OCI-LY7 (cell line): Measurements from ENCODE around the gene HRH3. TPM values are rescaled to one million over a fixed set of nuclear protein-coding genes. Genes with fewer than 3 reads are reported as not detected.

Experiments used
- BruUV-seq: library from RNA; stranded (reverse); fragments of 400-500 nt; replicated peaks from 2 replicates; lab custom pipeline; 2021; lab: Mats Ljungman, UMichigan
- CTCF ChIA-PET: fragments of 300-600 bp; sonication (Branson Sonifier 250); formaldehyde crosslinking; loops from one replicate; lab custom pipeline; 2022; ENCODE audit warnings: antibody characterized with exemption; ENCODE audit not compliant: unreplicated experiment; lab: Charles Lee
- POLR2A ChIA-PET: fragments of 300-600 bp; sonication (Branson Sonifier 250); formaldehyde crosslinking; loops from one replicate; lab custom pipeline; 2022; ENCODE audit warnings: antibody characterized with exemption; lab: Charles Lee
- DNase-seq: peaks from one replicate; pipeline ENCODE4 v3.0.0-alpha.2; 2015; ENCODE audit warnings: low spot score
- H2AFZ ChIP-seq: fragments of 200-600 bp; sonication (generic), shearing (Covaris generic); 2 replicates; pipeline ENCODE4 v1.6.1; 2014; ENCODE audit warnings: mild to moderate bottlenecking, antibody characterized with exemption, low read length, moderate library complexity
- H3K27ac ChIP-seq: fragments of 200-600 bp; sonication (generic); 2 replicates; pipeline ENCODE4 v1.5.1; 2014; ENCODE audit warnings: mixed run types, low read depth, mild to moderate bottlenecking, moderate library complexity, low read length, inconsistent platforms; ENCODE audit not compliant: poor library complexity, severe bottlenecking
- H3K36me3 ChIP-seq: fragments of 200-600 bp; sonication (generic); 2 replicates; pipeline ENCODE4 v1.6.1; 2014; ENCODE audit warnings: mild to moderate bottlenecking, antibody characterized with exemption, low read length, moderate library complexity, mixed read lengths; ENCODE audit not compliant: insufficient read depth
- H3K4me1 ChIP-seq: fragments of 200-600 bp; sonication (generic); 2 replicates; pipeline ENCODE4 v1.5.1; 2014; ENCODE audit warnings: mild to moderate bottlenecking, low read length; ENCODE audit not compliant: insufficient read depth, poor library complexity, severe bottlenecking
- H3K4me2 ChIP-seq: fragments of 200-600 bp; sonication (generic); 2 replicates; pipeline ENCODE4 v1.6.1; 2014; ENCODE audit warnings: mild to moderate bottlenecking, low read length
- H3K4me3 ChIP-seq: fragments of 200-600 bp; sonication (generic); 2 replicates; pipeline ENCODE4 v1.5.1; 2014; ENCODE audit warnings: mild to moderate bottlenecking, low read depth, low read length; ENCODE audit not compliant: poor library complexity, severe bottlenecking
- H3K79me2 ChIP-seq: fragments of 200-600 bp; sonication (generic); 2 replicates; pipeline ENCODE4 v1.6.1; 2016; ENCODE audit warnings: low read depth, mild to moderate bottlenecking, low read length, moderate library complexity, mixed read lengths; ENCODE audit not compliant: insufficient read depth
- H3K9me2 ChIP-seq: fragments of 200-600 bp; sonication (generic); 2 replicates; pipeline ENCODE4 v1.6.1; 2016; ENCODE audit warnings: mild to moderate bottlenecking, low read length, mixed read lengths; ENCODE audit not compliant: insufficient read depth
- H3K9me3 ChIP-seq: fragments of 200-600 bp; sonication (generic); 2 replicates; pipeline ENCODE4 v1.6.1; 2014; ENCODE audit warnings: mild to moderate bottlenecking, mixed run types, low read length, mixed read lengths
- H4K20me1 ChIP-seq: fragments of 200-600 bp; sonication (generic); 2 replicates; pipeline ENCODE4 v1.6.1; 2014; ENCODE audit warnings: mild to moderate bottlenecking, antibody characterized with exemption, low read length, moderate library complexity, mixed read lengths; ENCODE audit not compliant: insufficient read depth
- CTCF ChIP-seq: fragments of 200-600 bp; sonication (generic); conservative IDR thresholded peaks from 2 replicates; pipeline ENCODE4 v1.5.1; 2014; ENCODE audit warnings: mild to moderate bottlenecking, antibody characterized with exemption, low read length, moderate library complexity, mixed read lengths
- EZH2phosphoT487 ChIP-seq: fragments of 200-600 bp; sonication (generic); IDR thresholded peaks from 2 replicates; pipeline ENCODE4 v1.6.1; 2018; ENCODE audit warnings: low read depth, borderline replicate concordance, mild to moderate bottlenecking, mixed run types, antibody characterized with exemption, low read length, moderate library complexity, mixed read lengths
- intact Hi-C: fragments of 100-400 bp; cut with micrococcal nuclease; formaldehyde crosslinking; loops from one replicate; pipeline ENCODE4 v1.10.0; 2022; ENCODE audit not compliant: unreplicated experiment
- total RNA-seq, 2 experiments: library from RNA; depleted of rRNA in 1 of 2; stranded (reverse); fragments of >200 nt in 1 of 2; shearing (Covaris generic) in 1 of 2; gene quantifications; 2 replicates each; pipeline ENCODE4 v1.2.3, GENCODE V29; 2014 to 2022

The HRH3 gene
- total RNA-seq, 2 experiments from 2014 or later, result not detected

- H3K27ac ChIP-seq, result no peak overlapping the region
- 0 out of 2 replicates have a peak, but pooled peaks cover 4% of the 10 kb centered on the region for H3K79me2 ChIP-seq
- no peaks in the 10 kb centered on the region for H3K9me2 ChIP-seq
- H4K20me1 ChIP-seq, result no peaks in the 10 kb centered on the region
- ChIA-PET CTCF (no interaction called here), POLR2A (no interaction called here)
- H3K9me3 ChIP-seq, result no peaks in the 10 kb centered on the region
- H3K4me3 ChIP-seq, result no peak overlapping the region
- BruUV-seq, result no TSS peak
- no peak for DNase-seq
- peaks cover 9% of the 10 kb centered on the region for H3K4me1 ChIP-seq
- intact Hi-C loops, result no loop called here
- no peak overlapping the region for H3K4me2 ChIP-seq
- H3K36me3 ChIP-seq, result no peaks in the 10 kb centered on the region
- TF ChIP-seq CTCF, result no peak
- no peak for TF ChIP-seq EZH2phosphoT487
- no peak overlapping the region for H2AFZ ChIP-seq
Measured at GRCh38 chr20:62243106-62243505, 23.0 kb upstream of the HRH3 start.

- H3K79me2 ChIP-seq, result 0 out of 2 replicates have a peak, but pooled peaks cover 4% of the 10 kb centered on the region
- CTCF ChIA-PET, result no interaction called here
Measured at GRCh38 chr20:62242176-62242575, 22.1 kb upstream of the HRH3 start.

More at GRCh38 chr20:62242176-62242575, 22.1 kb upstream of the HRH3 start:
- no peak overlapping the region for H2AFZ ChIP-seq
- H3K9me3 ChIP-seq, result no peaks in the 10 kb centered on the region
- no peaks in the 10 kb centered on the region for H4K20me1 ChIP-seq
- POLR2A ChIA-PET, result no interaction called here
- no peak for TF ChIP-seq CTCF
- no peak for TF ChIP-seq EZH2phosphoT487
- intact Hi-C loops, result no loop called here
- H3K36me3 ChIP-seq, result no peaks in the 10 kb centered on the region
- no peaks in the 10 kb centered on the region for H3K9me2 ChIP-seq
- H3K4me2 ChIP-seq, result no peak overlapping the region
- peaks cover 15% of the 10 kb centered on the region for H3K4me1 ChIP-seq
- H3K4me3 ChIP-seq, result no peak overlapping the region
- BruUV-seq, result no TSS peak
- no peak overlapping the region for H3K27ac ChIP-seq
- no peak for DNase-seq
